Esophagus muscularis mucosa (tissue), 4 donors: ENCODE results near the gene PMAIP1.

Experiments used
- CTCF ChIP-seq, 3 experiments: fragments of 200-600 bp in 2 of 3; fragments of 450-650 bp in 1 of 3; sonication (generic) in 2 of 3; IDR thresholded peaks; one replicate each; pipeline ENCODE4 v1.5.1; 2017 to 2019; ENCODE audit warnings: antibody characterized with exemption in 3 of 3, mild to moderate bottlenecking in 2 of 3, moderate library complexity in 1 of 3
- EP300 ChIP-seq: sonication (generic); formaldehyde crosslinking; IDR thresholded peaks from one replicate; pipeline ENCODE4 v1.6.1; 2017; ENCODE audit warnings: antibody characterized with exemption
- POLR2A ChIP-seq: fragments of 450-650 bp; IDR thresholded peaks from one replicate; pipeline ENCODE4 v1.6.1; 2017; ENCODE audit warnings: antibody characterized with exemption, moderate library complexity, mild to moderate bottlenecking, low read depth
- POLR2AphosphoS5 ChIP-seq, 2 donors: sonication (generic); formaldehyde crosslinking; IDR thresholded peaks; one replicate each; pipeline ENCODE4 v1.6.1; 2017; ENCODE audit warnings: antibody characterized with exemption in 2 of 2

GRCh38 chr18:59928201-59928600 lies 28.4 kb downstream of the PMAIP1 start:
- no peak for TF ChIP-seq POLR2A
- TF ChIP-seq CTCF (IDR thresholded peaks at IDR 0.05): no peak
- TF ChIP-seq EP300: no peak
- no peak for TF ChIP-seq POLR2AphosphoS5 (IDR thresholded peaks at IDR 0.05)
